ENCODE measurements around the gene LRR1. TPM values are rescaled to one million over a fixed set of nuclear protein-coding genes. Genes with fewer than 3 reads are reported as not detected.

The LRR1 gene
- total RNA-seq, 6 experiments from 2014 or later, result 3.1 to 5.6 (median 4.3) TPM

DNA sequence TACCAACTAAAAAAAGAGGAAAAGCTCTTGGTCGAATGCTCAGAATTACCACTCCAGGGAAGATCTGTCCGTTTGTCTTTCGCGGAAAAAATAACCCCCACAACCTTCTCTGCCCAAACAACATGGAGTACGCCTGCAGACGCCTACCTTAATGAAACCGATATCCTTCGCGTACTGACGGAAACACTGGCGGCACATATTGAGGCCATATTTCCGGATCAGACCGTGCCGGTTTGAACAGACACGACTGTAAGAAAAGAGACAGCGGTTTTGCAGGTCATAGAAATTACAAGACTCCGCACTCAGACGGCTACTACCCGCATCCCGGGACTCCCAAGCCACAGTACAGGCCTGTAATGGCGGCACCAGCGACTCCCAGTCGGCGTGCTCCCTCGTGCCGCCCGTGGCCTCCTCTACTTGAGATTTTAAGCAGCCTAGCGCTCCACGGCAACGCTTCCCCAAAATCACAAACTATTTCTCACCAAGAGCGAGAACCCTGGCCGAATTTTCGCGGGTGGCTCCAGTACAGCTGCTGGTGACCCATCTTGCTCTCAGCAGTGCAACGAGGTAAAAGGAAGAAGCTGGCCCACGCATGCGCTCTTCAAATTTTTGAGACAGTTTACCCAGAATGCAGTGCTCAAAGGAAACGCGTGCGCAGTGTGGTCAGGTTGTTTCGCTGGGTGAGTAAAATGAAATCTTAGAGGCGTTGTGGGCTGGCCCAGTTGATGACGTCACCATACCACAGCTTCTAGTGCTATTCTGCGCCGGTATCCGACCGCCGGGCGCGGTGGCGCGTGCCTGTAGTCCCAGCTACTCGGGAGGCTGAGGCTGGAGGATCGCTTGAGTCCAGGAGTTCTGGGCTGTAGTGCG, 12.7 kb upstream of the LRR1 start, which contains the start of gene RPS29:
Gene RPS29 (minus strand): TSS at position 578 of the 870 bp plus-strand sequence. CDS start 34 bp downstream, at position 544.
- Histone ChIP-seq H3K9me3 (no peaks in the 10 kb centered on the region), H3K4me1 (peaks cover 0 to 26% (median 6%) of the 10 kb centered on the region in 4 donors)

DNA sequence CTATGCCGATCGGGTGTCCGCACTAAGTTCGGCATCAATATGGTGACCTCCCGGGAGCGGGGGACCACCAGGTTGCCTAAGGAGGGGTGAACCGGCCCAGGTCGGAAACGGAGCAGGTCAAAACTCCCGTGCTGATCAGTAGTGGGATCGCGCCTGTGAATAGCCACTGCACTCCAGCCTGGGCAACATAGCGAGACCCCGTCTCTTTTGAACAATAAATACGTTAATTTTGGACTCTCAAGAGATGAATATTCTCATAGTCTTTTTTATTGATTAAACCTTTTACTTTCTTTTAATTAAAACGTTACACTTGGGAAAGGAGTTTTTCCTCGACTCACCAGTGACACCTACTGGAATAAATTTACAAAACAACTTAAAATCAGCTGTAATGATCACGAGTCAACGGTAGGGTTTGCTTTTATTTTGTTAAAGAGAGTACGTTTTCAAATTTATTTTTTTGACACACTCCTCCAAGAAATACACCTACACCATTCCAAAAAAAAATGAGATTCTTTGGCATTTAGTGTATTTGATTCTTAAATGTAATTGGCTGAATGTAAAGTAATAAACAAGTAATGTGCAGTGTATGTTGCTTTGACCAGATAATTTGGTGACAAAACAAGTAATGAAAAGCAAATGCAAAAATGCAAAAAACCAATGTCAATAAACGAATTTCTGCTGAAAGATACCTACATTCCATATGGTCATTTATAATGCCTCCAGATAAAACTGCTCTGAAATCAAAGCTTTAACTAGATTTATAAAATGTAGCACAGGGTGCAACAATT, 11.9 kb upstream of the LRR1 start:
- ATAC-seq, result peak; percentile 63 to 72 (median 64)
- WGBS (ENCODE audit: insufficient coverage, low coverage, low lambda C conversion rate, missing lambda C conversion rate), result under 1% methylated on average over 12 of the region's 21 CpGs
- no peak for DNase-seq
- intact Hi-C loops (cut with DNase I), result no loop called here
- Histone ChIP-seq H3K36me3 (peaks cover 0 to 24% (median 8%) of the 10 kb centered on the region in 4 donors), H3K27me3 (no peaks in the 10 kb centered on the region), H3K4me3 (peak overlapping the region; percentile 20 to 99 (median 95)), H3K27ac (peak overlapping the region; percentile 86 to 91 (median 87)), H3K9me3 (no peaks in the 10 kb centered on the region), H3K4me1 (peaks cover 0 to 26% (median 6%) of the 10 kb centered on the region in 4 donors)
- TF ChIP-seq, protein P1, sequence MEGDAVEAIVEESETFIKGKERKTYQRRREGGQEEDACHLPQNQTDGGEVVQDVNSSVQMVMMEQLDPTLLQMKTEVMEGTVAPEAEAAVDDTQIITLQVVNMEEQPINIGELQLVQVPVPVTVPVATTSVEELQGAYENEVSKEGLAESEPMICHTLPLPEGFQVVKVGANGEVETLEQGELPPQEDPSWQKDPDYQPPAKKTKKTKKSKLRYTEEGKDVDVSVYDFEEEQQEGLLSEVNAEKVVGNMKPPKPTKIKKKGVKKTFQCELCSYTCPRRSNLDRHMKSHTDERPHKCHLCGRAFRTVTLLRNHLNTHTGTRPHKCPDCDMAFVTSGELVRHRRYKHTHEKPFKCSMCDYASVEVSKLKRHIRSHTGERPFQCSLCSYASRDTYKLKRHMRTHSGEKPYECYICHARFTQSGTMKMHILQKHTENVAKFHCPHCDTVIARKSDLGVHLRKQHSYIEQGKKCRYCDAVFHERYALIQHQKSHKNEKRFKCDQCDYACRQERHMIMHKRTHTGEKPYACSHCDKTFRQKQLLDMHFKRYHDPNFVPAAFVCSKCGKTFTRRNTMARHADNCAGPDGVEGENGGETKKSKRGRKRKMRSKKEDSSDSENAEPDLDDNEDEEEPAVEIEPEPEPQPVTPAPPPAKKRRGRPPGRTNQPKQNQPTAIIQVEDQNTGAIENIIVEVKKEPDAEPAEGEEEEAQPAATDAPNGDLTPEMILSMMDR (IDR thresholded peaks at IDR 0.05), result peak; percentile 85 to 90 (median 87)
- TF ChIP-seq POLR2A (IDR thresholded peaks at IDR 0.05), result no peak

More for the DNA sequence above, 12.7 kb upstream of the LRR1 start, which contains the start of gene RPS29:
- Histone ChIP-seq H3K27ac (peak within 1 kb of the TSS; percentile 86 to 91 (median 87)), H3K27me3 (no peaks in the 10 kb centered on the region), H3K36me3 (peaks cover 0 to 24% (median 8%) of the 10 kb centered on the region in 4 donors), H3K4me3 (peak within 1 kb of the TSS; percentile 83 to 99 (median 95))
- TF ChIP-seq, protein P1 (IDR thresholded peaks at IDR 0.05), result no peak
- peak; percentile 90 for TF ChIP-seq POLR2A (IDR thresholded peaks at IDR 0.05)
- peak; percentile 89 to 97 (median 94) for ATAC-seq
- peak; percentile 95 to 98 (median 97) for DNase-seq
- intact Hi-C loops (cut with DNase I), result no loop called here
- under 1% methylated on average over 28 of the region's 55 CpGs for WGBS (ENCODE audit: insufficient coverage, low coverage, low lambda C conversion rate, missing lambda C conversion rate)

DNA sequence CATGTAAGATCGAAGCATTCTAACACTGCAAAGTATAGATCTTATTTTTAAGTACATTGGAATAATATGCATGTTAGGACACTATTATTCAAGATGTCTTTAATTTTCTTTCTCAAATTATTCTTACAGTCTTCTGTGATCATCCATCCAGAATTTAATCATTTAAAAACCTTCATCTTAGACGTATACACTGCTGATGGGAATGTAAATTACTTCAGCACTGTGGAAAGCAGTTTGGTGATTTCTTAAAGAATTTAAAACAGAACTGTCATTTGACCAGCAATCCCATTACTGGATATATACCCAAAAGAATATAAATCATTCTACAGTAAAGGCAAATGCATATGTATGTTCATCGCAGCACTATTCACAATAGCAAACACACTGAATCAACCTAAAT, 9.4 kb upstream of the LRR1 start:
- ATAC-seq (no peak), DNase-seq (no peak)
- 91% methylated on average over 3 of the region's 3 CpGs for WGBS (ENCODE audit: insufficient coverage, low coverage, low lambda C conversion rate, missing lambda C conversion rate)
- Histone ChIP-seq H3K27me3 (no peaks in the 10 kb centered on the region), H3K4me1 (peaks cover 0 to 19% (median 3%) of the 10 kb centered on the region in 4 donors), H3K9me3 (no peaks in the 10 kb centered on the region), H3K27ac (no peak overlapping the region), H3K4me3 (no peak overlapping the region), H3K36me3 (peaks cover 0 to 2% (median under 1%) of the 10 kb centered on the region in 4 donors)
- intact Hi-C loops (cut with DNase I), result no loop called here
- no peak for TF ChIP-seq POLR2A (IDR thresholded peaks at IDR 0.05)
- TF ChIP-seq, protein P1 (IDR thresholded peaks at IDR 0.05), result no peak

DNA sequence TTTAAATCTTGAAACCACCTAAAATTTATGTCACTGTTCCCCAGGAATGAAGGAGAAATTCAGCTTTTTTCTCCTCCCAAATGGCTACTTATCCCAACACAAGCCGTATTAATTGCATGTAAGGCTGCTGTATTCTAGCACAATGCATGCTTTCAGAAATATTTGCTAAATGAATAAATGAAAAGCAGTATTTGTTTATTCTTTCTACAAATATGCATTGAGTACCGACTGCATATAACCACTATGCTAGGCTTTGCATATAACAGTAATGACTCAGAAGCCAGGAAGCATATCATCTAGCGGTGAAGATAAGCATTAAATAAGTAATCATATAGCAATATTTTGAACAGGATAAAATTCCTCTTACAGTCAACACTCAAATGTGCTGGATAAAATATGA, 5.7 kb upstream of the LRR1 start:
- ATAC-seq (no peak), DNase-seq (no peak)
- intact Hi-C loops (cut with DNase I), result no loop called here
- Histone ChIP-seq H3K4me1 (peaks cover 0 to 24% (median 7%) of the 10 kb centered on the region in 4 donors), H3K27ac (no peak overlapping the region), H3K27me3 (no peaks in the 10 kb centered on the region), H3K4me3 (no peak overlapping the region), H3K9me3 (no peaks in the 10 kb centered on the region), H3K36me3 (no peaks in the 10 kb centered on the region)
- no peak for TF ChIP-seq POLR2A (IDR thresholded peaks at IDR 0.05)
- TF ChIP-seq, protein P1 (IDR thresholded peaks at IDR 0.05), result no peak
- WGBS (ENCODE audit: insufficient coverage, low coverage, low lambda C conversion rate, missing lambda C conversion rate), result 77% methylated on average over 3 of the region's 3 CpGs
